OCI-M1 (cell line): ENCODE data around the gene ZBTB39.
A peak's percentile ranks its signal among the peaks of the same experiment; 100 is the strongest.
"Not testable (repeated sequence)": the region's sequence is repeated elsewhere in the genome, so short reads cannot be mapped to it uniquely, and the experiment has no call there.

Experiments
- DNase-seq: peaks from one replicate; lab custom pipeline; 2025; lab: John Stamatoyannopoulos, UW

The ZBTB39 gene

GRCh38 chr12:57031138-57031725 lies 24.9 kb upstream of the ZBTB39 start:
- peak; percentile 65 for DNase-seq

GRCh38 chr12:57029457-57029856 lies 23.1 kb upstream of the ZBTB39 start:
- no peak for DNase-seq

GRCh38 chr12:57027805-57028153 lies 21.4 kb upstream of the ZBTB39 start:
- no peak for DNase-seq

- peak; percentile 62 for DNase-seq
Measured at GRCh38 chr12:57027011-57027804, 20.9 kb upstream of the ZBTB39 start.

- DNase-seq: no peak
Measured at GRCh38 chr12:57025196-57025595, 18.9 kb upstream of the ZBTB39 start.

- not testable (repeated sequence) for DNase-seq
Measured at GRCh38 chr12:57022324-57022723, 16.0 kb upstream of the ZBTB39 start.

- DNase-seq: no peak
Measured at GRCh38 chr12:57019983-57020719, 13.8 kb upstream of the ZBTB39 start.

- DNase-seq: no peak
Measured at GRCh38 chr12:57018906-57019305, 12.6 kb upstream of the ZBTB39 start.

GRCh38 chr12:57018353-57018752 lies 12.0 kb upstream of the ZBTB39 start:
- not testable (repeated sequence) for DNase-seq

- no peak for DNase-seq
Measured at GRCh38 chr12:57016348-57016747, 10.0 kb upstream of the ZBTB39 start, which contains the start of gene TAC3. Gene TAC3 (minus strand): TSS chr12:57016529. CDS start chr12:57015797, 732 bp downstream.

- no peak for DNase-seq
Measured at GRCh38 chr12:57012600-57013465, 6.5 kb upstream of the ZBTB39 start.

GRCh38 chr12:57011438-57012424 lies 5.4 kb upstream of the ZBTB39 start:
- DNase-seq: peak; percentile 21

- no peak for DNase-seq
Measured at GRCh38 chr12:57010627-57011247, 4.4 kb upstream of the ZBTB39 start.

GRCh38 chr12:57009949-57010626 lies 3.7 kb upstream of the ZBTB39 start:
- DNase-seq: no peak

GRCh38 chr12:57008178-57008577 lies 1.8 kb upstream of the ZBTB39 start:
- DNase-seq: peak; percentile 90

GRCh38 chr12:57006809-57007475 lies 596 bp upstream of the ZBTB39 start:
- no peak for DNase-seq

- no peak for DNase-seq
Measured at GRCh38 chr12:57004651-57005050, 1.7 kb downstream of the ZBTB39 start.

- DNase-seq: no peak
Measured at GRCh38 chr12:57003395-57003794, 3.0 kb downstream of the ZBTB39 start.

GRCh38 chr12:57001448-57001906 lies 4.9 kb downstream of the ZBTB39 start:
- DNase-seq: peak; percentile 82
